RWPE1 (cell line): ENCODE data around the gene NDUFAF3.
A peak's percentile ranks its signal among the peaks of the same experiment; 100 is the strongest.

Experiments used
- CTCF ChIA-PET: fragments of 350-600 bp; sonication (Branson Sonifier 250); formaldehyde crosslinking; extraction: SDS; loops from one replicate; lab custom pipeline; 2021; lab: Yijun Ruan, JAX
- POLR2A ChIA-PET: fragments of 400-600 bp; formaldehyde crosslinking; extraction: SDS; loops from one replicate; lab custom pipeline; 2020; ENCODE audit warnings: antibody characterized with exemption; ENCODE audit not compliant: low non-redundant PET; lab: Yijun Ruan, JAX
- DNase-seq: peaks from one replicate; pipeline ENCODE4 v3.0.0; 2012; ENCODE audit warnings: low spot score
- H3K27ac ChIP-seq: fragments of 450-650 bp; 2 replicates; pipeline ENCODE4 v1.5.1; 2017
- CTCF ChIP-seq: fragments of 450-650 bp; conservative IDR thresholded peaks from 2 replicates; pipeline ENCODE4 v1.5.1; 2017; ENCODE audit warnings: low read depth, mild to moderate bottlenecking

Gene NDUFAF3

GRCh38 chr3:48983096-48983495 is 38.8 kb upstream of the NDUFAF3 start:
- no peak for DNase-seq
- peak overlapping the region; percentile 2; the same call in 1 of the 2 replicates for H3K27ac ChIP-seq
- ChIA-PET CTCF (no interaction called here), POLR2A (no interaction called here)
- no peak for TF ChIP-seq CTCF

- ChIA-PET POLR2A (no interaction called here), CTCF (no interaction called here)
- TF ChIP-seq CTCF = no peak
- H3K27ac ChIP-seq = peak overlapping the region; percentile 94
- DNase-seq = no peak
Observed at GRCh38 chr3:48984663-48985062, 37.3 kb upstream of the NDUFAF3 start.

- H3K27ac ChIP-seq = peak overlapping the region; percentile 94
- ChIA-PET POLR2A (no interaction called here), CTCF (interaction anchor here (0.7 kb wide), 1 partner anchor 82 kb away, joined by 5 read pairs; no protein-coding TSS in a partner anchor)
- TF ChIP-seq CTCF = no peak
- no peak for DNase-seq
Observed at GRCh38 chr3:48985831-48986376, 36.0 kb upstream of the NDUFAF3 start.

GRCh38 chr3:48989126-48989795 is 32.7 kb upstream of the NDUFAF3 start:
- no peak for TF ChIP-seq CTCF
- ChIA-PET POLR2A (interaction anchor here (0.7 to 1.3 kb wide), 3 partner anchors 18 to 31 kb away, joined by 3 read pairs; partner anchors contain the start of gene WDR6), CTCF (interaction anchor here (0.5 to 1.2 kb wide), 3 partner anchors 9 to 43 kb away, joined by 3 read pairs; no protein-coding TSS in a partner anchor)
- peak overlapping the region; percentile 94 for H3K27ac ChIP-seq
- no peak for DNase-seq

- POLR2A ChIA-PET = interaction anchor here (0.7 kb wide), 1 partner anchor 18 kb away, joined by 3 read pairs; the partner anchor contains the start of gene WDR6
- CTCF ChIA-PET = interaction anchor here (0.6 to 1.2 kb wide), 3 partner anchors 17 to 43 kb away, joined by 3 read pairs; partner anchors contain the start of gene WDR6
- peak; percentile 46 for TF ChIP-seq CTCF
- H3K27ac ChIP-seq = peak within 1 kb of the TSS; percentile 94
- DNase-seq = peak; percentile 69
Observed at GRCh38 chr3:48989796-48990635, 31.9 kb upstream of the NDUFAF3 start, which contains the start of gene P4HTM. P4HTM (plus strand) TSS chr3:48990241; CDS start chr3:48990257, 16 bp downstream.
